GM21528 (cell line): ENCODE data around the gene KDM1B.

Experiments used
- ATAC-seq: cut with Tn5 transposase; IDR thresholded peaks from one replicate; pipeline ENCODE4 v1.9.1; 2021; ENCODE audit warnings: mild to moderate bottlenecking, moderate library complexity; ENCODE audit not compliant: unreplicated experiment, low FRiP score

Gene KDM1B

DNA sequence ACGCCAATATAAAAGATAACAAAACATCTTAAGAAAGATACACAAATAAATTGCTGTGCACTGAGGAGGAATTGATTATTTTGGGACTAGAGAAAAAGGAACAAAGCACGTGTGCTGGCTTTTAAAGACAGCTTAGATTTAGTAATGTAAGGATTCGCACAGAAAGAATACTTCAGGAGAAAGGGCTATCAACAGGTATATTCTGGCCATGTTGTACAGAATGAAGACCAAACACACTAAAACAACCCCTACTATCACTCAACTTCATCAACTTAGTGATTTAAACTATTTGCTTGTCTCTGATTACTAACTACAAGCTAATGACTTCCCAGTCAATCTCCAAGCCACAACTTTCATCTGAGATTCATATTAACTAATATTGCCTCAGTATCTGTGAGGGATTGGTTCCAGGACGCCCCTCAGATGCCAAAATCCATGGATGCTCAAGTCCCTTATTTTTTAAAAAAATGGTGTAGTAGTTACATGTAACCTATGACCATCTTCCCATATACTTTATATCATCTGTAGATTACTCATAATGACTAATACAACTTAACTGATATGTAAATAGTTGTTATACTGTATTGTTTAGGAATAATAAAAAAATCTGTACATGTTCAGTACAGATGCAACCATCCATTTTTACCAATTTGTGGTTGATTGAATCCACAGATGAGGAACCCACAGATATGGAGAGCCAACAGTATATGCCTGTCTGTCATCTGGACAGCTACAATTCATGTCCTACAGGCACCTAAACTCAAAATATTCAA lies 104.6 kb downstream of the KDM1B start:
- ATAC-seq = no peak

DNA sequence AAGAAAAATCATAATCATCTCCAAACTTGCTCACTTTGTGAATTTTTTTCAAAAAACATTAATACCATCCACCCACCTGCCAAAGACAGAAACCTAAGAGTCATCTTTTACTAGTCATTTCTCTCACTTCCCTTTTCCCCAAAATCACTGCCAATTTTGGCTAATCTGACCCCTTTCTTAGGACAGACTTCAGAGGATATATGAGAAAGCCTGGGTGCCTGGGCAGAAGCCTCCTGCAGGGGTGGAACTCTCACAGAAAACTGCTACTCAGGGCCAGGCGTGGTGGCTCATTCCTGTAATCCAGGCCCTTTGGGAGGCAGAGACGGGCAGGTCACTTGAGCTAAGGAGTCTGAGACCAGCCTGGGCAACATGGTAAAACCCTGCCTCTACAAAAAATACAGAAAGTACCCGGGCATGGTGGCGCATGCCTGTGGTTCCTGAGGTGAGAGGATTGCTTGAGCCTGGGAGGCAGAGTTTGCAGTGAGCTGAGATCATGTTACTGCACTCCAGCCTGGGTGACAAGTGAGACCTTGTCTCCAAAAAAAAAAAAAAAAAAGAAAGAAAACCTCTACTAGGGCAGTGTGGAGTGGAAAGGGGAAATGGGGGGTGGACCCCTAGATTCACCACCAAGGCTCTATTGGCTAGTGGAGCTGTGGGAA lies 105.4 kb downstream of the KDM1B start:
- ATAC-seq = peak; percentile 43

DNA sequence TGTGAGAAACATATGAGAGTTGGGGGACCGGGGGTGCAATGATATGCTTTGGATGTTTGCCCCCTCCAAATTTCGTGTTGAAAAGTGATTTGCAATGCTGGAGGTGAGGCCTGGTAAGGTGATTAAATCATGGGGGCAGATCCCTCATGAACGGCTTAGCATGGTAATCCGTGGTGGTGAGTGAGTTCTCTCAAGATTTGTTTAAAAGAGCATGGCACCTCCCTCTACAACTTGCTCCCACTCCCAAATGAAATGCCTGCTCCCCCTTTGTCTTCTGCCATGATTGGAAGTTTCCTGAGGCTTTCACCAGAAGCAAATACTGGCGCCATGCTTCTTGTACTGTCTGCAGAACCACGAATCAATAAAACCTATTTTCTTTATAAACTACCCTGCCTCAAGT lies 106.7 kb downstream of the KDM1B start:
- no peak for ATAC-seq

DNA sequence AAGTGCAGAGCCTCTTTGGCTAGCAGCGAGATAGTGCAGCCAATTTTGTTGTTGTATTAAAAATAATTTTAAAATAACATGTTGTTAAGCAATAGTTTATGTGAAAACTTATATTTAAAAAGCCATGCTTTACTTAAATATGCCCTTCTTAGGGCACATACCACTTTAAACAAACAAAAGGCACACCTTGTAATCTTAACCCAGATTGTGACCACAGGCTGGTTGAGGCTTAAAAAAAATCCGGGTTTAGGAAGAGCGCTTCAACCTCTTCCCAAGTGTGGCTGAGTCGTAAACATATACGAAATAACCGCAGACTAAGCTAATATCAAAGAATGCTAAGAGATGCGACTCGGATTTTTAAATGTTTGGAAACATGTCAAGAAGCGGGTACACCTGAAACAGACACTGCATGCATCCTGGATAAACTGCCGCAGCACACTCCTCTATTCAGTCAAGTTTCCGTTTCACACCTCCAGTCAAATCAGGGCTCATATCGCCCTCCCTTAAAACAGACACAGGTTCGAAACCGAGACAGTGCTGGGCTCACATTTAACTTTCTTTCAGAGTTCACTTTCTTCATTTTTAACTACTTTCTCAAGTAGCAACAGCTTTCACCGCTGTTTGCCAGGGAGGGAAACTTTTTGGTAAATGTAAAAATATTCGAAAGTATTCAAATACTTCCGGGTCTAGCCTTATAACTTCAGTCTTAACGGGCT lies 107.6 kb downstream of the KDM1B start:
- ATAC-seq = peak; percentile 61

DNA sequence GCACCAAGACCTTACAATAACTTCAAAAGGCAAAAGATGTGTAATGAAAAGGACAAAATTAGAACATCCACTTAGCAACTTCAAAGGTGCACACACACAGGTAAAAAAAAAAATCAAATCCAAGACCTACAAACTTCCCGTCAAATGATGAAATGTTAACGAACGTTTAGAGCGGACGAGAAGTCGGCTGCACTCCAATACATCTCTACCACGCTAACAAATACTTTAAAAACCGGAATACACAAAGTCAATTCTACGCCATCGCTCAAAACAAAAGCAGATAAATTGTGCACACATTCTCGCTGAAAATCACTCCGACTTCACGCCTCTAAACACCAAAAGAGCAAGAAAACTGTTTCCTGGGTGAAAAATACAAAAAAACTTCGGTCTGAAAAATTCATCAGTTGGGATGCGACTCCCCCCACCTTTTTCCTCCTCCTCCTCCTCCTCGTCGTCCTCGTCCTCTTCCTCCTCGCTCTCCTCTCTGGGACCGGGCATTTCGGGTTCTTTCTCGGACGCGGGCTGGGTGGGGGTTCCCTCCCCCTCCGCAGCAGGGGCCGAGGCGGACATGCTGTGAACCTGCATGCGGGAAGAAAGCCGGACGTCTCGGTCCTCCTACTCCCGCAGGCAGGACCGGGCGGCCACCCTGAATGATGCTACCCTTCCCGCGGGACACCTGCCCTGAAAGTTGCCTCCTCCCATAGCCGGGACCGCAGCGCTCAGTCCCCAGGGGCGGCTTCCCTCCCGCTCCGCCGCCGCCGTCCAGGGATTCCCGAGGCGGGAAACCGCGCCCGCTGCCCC lies 108.4 kb downstream of the KDM1B start:
- peak; percentile 7 for ATAC-seq

DNA sequence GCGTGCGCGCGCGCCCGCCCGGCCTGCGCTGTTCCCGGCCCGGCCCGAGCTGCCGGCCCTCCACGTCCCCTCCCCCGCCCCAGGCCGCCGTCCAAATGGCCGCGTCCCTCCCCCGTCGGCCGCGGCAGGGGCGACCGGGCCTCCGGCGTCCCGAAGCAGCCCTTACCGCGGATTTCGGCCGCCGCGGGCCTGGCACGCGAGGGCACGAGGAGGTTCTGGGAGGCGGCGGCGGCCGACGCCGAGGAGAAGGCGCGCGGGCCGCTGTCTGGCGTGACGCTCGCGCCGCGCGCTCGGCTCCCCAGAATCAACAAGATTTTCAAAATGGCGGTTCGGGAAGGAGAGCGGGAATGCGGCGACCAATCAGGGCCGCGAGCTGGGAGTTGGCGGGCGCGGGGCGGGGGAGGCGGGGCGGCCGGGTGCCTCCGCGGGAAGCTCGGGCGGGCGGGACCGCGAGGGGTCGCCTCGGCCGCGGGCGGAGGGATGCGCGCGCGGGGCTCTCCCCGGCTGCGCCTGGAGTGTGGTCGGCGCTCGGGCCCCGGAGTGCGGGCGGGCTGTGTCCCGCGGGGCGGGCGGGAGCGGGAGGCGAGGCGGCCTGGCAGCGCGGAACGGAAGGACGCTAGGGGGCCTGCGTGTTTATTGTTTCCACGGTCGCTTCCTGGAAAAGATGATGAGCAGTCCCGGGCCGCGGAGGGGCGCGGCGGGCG lies 109.1 kb downstream of the KDM1B start, which contains the start of gene DEK:
TSS of gene DEK (minus strand) at position 312 of the 704 bp plus-strand sequence. CDS start 543 bp downstream, outside the sequence.
- ATAC-seq = peak; percentile 41

DNA sequence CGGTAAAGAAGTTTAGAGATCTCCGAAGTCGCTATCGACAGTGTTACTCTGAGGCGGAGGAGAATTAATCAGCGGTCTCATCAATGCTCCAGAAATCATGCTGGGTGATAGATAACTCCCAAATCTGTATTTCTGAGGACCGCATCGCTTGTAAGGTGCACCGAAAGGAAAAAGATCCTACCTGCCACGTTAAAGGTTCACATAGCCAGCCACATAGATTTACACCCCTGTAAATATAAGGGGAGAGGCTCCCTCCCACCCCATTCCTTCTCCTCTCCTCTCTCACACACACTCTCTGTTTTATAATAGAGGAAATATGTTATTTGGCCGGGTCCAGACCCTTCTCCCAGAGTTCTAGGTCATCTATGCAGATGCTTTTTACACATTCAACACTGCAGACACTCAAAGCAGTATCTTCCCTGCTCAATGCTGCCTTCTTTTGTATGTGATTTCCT lies 109.7 kb downstream of the KDM1B start:
- ATAC-seq = no peak

DNA sequence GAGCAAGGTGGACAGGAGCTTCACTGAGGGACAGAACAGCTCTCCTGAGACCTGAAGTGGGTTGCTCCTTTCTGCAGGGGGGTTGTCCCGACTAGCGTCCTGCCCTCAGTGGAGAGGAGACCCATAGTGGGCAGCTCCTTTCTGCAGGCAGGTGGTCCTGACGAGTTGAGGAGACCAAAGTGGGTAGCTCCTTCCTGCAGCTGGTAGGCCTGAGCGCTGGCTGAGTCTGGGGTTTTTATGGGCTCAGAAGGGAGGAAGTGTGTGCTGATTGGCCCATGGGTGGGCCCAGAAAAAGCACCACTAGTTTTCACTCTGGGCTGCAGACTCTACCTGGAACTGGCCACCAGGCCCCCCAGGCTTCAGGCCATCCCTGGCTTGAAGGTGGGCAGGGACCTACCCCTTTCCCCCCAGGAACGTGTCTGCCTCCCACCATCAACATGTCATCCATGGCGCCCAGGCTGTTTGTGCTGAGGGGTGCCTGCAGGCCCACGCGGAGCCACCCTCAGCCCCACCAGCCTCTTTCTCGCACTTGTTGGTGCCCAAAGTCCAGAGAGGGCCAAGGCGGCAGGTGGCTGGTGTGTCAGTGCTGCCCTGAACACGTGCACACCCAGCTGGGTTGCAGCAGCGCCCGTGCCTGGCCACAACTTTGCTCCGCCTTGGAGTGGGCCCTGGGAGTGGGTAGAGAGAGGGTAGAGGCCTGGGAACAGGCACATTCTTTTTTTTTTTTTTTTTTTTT lies 110.7 kb downstream of the KDM1B start:
- no peak for ATAC-seq

DNA sequence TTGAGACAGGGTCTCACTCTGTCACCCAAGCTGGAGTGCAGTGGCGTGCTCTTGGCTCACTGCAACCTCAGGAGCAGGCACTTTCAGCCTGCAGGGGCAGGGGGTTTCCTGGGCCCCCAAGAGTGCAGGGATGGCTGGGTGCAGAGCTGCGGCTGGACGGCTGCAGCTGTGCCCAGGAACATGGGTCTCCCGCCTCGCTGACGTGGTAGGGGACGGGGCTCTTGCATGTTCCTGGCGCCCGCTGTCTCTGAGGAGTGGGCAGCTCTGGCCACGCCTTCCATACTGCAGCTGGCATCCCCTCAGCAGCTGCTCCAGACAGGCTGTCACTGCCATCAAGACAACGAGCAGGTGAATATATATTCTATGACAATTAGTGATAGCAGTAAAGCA lies 111.3 kb downstream of the KDM1B start:
- ATAC-seq = no peak

DNA sequence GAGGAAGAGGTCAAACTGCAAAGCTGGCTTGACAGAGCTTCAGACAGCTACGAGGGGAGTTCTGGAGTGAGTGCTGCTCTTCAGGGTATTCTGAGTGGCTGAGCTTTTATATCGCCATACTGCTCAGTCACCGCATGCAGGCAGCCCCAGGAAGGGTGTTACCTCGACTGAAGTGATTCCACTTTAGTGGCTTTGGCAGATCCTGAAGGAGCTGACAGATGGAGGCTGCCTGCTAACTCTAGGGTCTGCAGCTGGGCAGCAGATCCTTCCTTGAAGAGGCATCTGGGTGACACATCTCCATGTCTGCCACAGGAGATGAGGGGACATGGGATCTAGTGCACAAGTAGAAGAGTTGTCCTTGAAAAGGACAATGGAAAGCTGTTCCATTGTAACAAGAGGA lies 112.8 kb downstream of the KDM1B start:
- ATAC-seq = no peak

DNA sequence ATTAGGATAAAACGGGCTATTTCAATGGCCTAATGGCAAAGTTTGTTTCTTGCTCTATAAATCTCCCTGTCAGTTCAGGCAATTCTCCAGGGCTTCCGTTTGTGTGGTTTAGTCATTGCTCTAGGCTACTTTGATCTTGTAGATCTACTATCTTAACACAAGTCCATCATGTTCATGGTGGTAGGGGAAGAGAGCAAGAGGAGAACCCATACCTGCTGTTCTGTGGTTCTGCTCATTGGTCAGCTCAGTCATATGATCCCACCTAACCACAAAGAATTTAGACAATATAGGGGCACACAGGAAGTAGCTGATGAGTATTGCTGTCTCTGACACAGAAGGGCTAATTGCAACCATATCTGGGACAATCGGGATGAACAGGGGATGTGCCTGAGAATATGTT lies 114.0 kb downstream of the KDM1B start:
- ATAC-seq = no peak

DNA sequence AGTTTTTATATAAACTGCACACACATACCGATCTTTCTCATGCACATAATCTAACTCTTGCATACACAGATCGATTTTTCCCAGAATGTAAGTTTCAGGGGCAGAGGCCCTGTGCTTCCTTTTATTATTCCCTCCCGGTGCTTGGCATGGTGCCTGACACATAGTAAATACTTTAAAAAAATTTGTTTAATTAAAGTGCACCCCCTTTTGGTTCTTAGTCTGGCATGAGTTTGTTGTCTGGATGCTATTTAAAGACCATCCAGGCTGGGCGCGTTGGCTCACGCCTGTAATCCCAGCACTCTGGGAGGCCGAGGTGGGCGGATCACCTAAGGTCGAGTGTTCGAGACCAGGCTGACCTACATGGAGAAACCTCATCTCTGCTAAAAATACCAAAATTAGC lies 114.5 kb downstream of the KDM1B start:
- ATAC-seq = no peak

DNA sequence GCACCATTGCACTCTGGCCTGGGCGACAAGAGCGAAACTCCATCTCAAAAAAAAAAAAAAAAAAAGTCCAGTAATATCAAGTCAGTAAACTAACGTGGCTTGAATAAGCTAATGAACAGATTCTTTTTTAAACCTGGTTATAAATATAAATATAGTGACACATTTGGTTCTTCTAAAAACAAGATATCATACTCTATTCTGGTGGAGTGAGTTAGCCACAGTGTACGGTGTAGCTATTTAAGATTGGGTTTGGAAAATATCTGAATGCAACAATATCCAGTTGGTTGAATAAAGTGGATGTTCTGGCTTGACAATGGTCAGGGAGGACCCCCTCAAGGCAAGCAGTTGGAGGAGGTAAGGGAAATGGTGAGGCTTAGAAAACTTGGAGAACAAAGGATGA lies 115.0 kb downstream of the KDM1B start:
- ATAC-seq = no peak
